NK-92 (cell line): ENCODE results near the gene STPG2.
"Not testable (repeated sequence)": the region's sequence is repeated elsewhere in the genome, so short reads cannot be mapped to it uniquely, and the experiment has no call there.

ENCODE experiments used
- DNase-seq: peaks from one replicate; lab custom pipeline; 2025; ENCODE audit not compliant: unreplicated experiment; lab: John Stamatoyannopoulos, UW

Gene STPG2

GRCh38 chr4:97646997-97647396 lies 496.3 kb downstream of the STPG2 start:
- DNase-seq: no peak

- DNase-seq: no peak
Measured at GRCh38 chr4:97645071-97645821, 498.0 kb downstream of the STPG2 start.

GRCh38 chr4:97643179-97643578 lies 500.1 kb downstream of the STPG2 start:
- DNase-seq: no peak

GRCh38 chr4:97639961-97640360 lies 503.3 kb downstream of the STPG2 start:
- no peak for DNase-seq

DNA sequence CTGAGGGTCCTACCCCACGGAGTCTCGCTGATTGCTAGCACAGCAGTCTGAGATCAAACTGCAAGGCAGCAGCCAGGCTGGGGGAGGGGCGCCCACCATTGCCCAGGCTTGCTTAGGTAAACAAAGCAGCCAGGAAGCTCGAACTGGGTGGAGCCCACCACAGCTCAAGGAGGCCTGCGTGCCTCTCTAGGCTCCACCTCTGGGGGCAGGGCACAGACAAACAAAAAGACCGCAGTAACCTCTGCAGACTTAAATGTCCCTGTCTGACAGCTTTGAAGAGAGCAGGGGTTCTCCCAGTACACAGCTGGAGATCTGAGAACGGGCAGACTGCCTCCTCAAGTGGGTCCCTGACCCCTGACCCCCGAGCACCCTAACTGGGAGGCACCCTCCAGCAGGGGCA lies 509.4 kb downstream of the STPG2 start:
- not testable (repeated sequence) for DNase-seq

DNA sequence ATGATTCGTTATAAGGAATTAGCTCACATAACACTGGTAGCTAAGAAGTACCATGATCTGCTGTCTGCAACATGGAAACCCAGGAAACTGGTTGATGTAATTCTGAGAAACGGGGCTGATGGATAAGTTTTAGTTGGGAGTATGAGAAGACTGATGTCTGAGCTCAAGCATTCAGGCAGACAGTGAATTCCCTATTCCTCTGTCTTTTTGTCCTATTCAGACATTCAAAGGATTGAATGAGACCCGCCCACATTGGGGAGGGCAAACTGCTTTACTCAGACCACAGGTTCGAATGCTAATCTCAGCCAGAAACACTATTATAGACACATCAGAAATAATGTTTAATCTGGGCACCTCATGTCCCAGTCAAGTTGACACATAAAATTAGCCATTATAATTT lies 515.5 kb downstream of the STPG2 start:
- no peak for DNase-seq

GRCh38 chr4:97624204-97624603 lies 519.1 kb downstream of the STPG2 start:
- DNase-seq: no peak

DNA sequence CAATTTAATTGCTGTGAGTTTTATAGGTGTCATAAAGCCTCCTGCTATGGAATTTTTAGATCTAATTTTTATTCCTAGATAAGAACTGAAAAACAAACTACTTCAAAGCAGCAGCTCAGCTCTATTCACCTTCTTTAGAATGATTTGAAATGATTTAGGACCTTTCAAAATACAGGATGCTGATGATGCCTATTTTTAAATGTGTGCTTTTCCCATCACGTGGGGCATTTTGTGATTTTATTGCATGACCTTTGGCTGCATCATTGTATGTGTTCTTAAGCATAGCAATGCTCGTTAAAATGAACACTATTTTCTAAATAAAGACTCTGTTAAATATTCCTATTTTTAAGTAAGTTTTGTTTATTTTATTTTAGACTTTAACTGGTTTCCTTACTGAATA lies 537.3 kb downstream of the STPG2 start:
- DNase-seq: no peak

DNA sequence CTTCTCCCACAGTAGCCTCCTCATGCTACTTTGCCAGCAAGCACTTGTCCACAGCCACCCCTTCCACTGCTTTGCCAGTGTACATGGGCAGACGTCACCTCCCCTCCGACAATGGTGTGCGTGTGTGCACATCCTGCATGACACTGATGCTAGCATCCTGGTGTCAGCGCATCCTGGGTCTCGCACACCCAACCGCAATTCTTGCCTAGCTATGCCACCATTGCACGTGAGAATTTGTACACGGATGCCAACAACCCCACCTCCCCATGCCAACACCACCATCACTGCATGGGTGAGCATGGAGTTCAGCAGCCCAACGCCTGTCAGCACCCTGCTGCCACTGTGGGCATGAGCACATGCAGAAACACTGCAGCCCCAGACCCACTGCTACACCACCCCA lies 550.0 kb downstream of the STPG2 start:
- DNase-seq: no peak

- no peak for DNase-seq
Measured at GRCh38 chr4:97590266-97590665, 553.0 kb downstream of the STPG2 start.

DNA sequence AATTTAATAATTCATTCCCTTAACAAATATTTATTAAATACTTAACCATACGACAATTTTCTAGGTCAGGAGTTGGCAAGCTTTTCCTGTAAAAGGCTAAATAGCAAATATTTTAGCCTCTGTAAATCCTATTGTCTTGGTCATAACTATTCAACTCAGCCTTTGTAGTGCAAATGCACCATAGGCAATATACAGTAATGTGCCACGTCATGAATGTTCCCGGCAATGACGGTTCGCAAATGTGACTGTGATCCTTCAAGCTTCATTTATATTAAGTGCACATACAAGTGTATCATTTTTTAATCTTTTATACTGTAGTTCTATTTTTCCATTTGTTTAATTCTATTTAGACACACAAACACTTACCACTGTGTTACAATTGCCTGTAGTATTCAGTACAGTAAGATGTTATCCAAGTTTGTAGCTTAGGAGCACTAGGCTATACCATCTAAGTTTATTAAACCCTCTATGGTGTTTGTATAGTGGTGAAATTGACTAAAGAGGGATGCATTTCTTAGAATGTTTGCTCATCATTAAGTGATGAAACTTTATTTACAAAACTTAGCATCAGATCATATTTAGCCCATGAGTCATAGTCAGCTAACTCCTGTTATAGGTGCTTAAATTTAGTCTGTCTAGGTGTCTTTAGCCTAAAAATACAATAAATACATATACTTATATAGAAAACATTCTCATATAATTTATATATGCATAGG lies 553.6 kb downstream of the STPG2 start:
- DNase-seq: no peak

GRCh38 chr4:97587912-97588311 lies 555.4 kb downstream of the STPG2 start:
- DNase-seq: no peak

DNA sequence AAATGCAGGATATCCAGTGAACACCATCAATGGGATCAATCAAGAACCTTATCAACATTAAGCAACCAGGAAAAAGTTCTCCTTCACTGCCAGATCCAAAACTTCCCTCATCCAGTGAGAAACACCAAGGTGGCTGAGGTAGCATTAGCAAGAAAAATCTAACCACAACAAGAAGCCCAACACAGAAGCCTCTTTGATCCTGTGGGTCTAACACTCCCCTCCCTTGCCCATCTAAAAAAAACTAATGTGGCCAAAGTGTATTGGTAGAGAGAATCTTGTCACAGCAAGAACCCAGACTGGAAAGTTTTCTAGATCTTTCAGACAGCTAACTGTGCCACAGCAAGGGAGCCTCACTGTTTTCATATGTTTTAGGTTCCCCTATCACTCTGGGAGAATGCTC lies 558.0 kb downstream of the STPG2 start:
- DNase-seq: no peak

DNA sequence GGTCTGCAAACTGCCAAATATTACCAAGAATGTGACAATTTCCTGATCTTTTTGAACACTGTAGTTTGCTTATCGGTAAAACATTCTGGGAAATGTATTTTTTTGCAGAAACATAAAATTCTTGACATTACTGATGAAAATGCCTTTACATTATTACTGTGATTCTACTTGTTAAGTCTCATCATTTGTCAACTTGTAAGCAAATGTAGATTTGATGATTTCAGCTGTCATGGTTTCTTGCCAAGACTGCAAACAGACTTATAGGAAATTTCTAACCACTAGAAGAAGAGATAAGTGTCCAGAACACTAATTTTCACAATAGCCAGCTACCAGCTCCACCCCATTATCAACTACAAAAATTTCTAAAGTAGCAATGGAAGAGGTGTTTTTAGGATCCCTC lies 560.4 kb downstream of the STPG2 start:
- no peak for DNase-seq

DNA sequence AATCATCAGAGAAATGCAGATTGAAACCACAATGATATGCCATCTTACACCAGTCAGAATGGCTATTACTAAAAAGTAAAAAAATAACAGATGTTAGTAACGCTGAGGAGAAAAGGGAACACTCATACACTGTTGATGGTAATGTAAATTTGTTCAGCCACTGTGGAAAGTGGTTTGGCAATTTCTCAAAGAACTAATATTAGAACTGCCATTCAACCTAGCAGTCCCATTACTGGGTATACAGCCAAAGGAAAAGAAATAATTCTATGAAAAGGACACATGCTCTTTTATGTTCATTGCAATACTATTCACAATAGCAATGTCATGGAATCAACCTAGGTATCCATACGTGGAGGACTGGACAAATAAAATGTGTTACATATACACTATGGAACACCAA lies 566.3 kb downstream of the STPG2 start:
- DNase-seq: no peak

GRCh38 chr4:97560009-97560408 lies 583.3 kb downstream of the STPG2 start:
- DNase-seq: no peak

DNA sequence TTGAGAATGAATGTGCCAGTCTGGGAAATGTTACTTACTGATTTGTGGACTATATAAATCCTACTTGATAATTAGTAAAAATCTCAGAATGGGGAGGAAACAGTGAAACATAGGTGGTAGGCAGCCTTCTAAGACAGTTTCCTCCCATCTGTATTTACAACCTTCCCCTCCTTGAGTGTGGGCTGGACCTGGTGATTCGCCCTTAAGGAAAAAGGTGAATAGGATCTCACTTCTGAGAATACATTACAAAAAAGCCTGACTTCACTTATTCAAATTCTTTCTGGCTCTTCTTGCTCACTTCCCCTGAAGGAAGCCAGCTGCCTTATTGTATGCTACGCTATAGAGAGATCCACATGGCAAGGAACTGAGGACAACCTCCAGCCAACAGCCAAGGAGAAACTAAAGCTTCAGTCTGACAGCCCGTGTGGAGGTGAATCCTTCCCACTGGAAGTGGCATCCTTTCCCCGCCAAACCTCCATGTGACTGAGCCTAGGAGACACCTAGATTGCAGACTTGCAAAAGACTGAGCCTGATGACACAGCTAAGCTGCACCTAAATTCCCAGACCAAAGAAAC lies 585.0 kb downstream of the STPG2 start:
- no peak for DNase-seq

DNA sequence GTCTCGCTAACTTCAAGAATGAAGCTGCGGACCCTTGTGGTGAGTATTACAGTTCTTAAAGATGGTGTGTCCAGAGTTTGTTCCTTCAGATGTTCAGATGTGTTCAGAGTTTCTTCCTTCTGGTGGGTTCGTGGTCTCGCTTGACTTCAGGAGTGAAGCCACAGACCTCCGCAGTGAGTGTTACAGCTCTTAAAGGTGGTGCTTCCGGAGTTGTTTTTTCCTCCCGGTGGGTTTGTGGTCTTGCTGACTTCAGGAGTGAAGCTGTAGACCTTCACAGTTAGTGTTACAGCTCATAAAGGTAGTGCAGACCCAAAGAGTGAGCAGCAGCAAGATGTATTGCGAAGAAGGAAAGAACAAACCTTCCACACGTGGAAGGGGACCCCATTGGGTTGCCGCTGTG lies 592.6 kb downstream of the STPG2 start:
- not testable (repeated sequence) for DNase-seq

DNA sequence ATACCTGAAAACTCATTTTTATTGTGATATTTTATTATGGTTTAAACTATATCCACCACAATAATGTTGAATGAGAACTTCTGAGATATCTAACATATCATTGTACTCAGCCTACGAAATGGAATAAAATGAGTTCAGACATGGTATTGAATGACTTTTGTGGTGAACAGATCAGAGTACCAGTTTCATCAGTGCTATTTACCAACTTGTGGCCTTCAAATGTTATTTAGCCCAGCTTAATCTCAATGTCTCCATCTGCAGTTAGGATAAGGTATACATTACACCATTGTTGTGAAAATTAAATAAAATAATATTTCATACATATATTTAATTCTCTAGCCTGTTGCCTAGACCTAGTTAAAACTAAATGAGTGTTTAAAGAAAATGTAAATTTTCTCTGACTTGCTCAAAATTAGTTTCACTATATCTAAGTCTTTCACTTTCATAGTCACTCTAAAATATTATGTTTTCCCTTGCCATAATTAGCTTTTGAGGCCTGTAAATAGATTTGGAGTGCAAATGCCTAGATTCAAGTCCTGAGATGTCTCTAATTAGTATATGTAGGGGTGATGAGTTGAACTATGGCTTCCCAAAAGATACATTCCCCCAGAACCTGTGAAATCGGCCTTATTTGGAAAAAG lies 594.2 kb downstream of the STPG2 start:
- no peak for DNase-seq

- DNase-seq: no peak
Measured at GRCh38 chr4:97548186-97548585, 595.1 kb downstream of the STPG2 start.

GRCh38 chr4:97531351-97531750 lies 611.9 kb downstream of the STPG2 start:
- no peak for DNase-seq

DNA sequence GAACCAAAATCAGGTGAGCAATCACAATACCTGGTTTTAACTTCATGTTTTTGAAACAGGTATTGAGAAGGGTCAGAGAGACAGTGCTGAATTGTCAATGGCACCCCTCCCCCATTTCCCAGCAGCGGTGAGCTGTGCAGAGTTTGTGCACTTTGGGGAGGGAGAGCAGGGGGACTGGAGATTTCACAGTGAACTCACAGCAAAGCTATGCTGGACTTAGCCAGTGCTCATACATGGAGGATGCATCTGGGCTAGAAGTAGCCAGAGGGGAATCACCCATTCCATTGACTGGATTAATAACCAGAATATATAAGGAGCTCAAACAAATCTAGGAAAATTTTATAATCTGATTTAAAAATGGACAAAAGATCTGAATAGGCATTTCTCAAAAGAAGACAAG lies 612.6 kb downstream of the STPG2 start:
- no peak for DNase-seq
